Right ventricle myocardium inferior (tissue), 1 donor: ENCODE measurements around the gene DUOX1. TPM values are rescaled to one million over a fixed set of nuclear protein-coding genes. Genes with fewer than 3 reads are reported as not detected.

Experiments used
- ATAC-seq: fragments of 200-7000 bp; cut with Tn5 transposase; one replicate; pipeline ENCODE4 v1.9.1; 2020; ENCODE audit warnings: mild to moderate bottlenecking, moderate library complexity
- DNase-seq: peaks from one replicate; pipeline ENCODE4 v3.0.0; 2021; ENCODE audit errors: missing footprints
- intact Hi-C: fragments of 100-400 bp; cut with DNase I; formaldehyde crosslinking; loops from one replicate; pipeline ENCODE4 v1.11.0; 2022
- total RNA-seq: library from RNA; stranded (reverse); fragmentation: NEBNext Ultra II Directional; extraction: Animal tissue kit (Norgen Biotek cat#: 25700); gene quantifications from one replicate; pipeline ENCODE4 v1.2.1, GENCODE V29; 2021
- donor health status: DM: no; HTN: yes; CAD: no; lungs with severe emphysema.

DUOX1 gene
- total RNA-seq, 1 donor from 2014 or later = 1.0 TPM

- peak; percentile 21 for ATAC-seq
- intact Hi-C loops = loop anchor here (10.0 kb wide), 1 partner anchor 143 kb away; no protein-coding TSS in a partner anchor
- DNase-seq = no peak
Measured at GRCh38 chr15:45117308-45118130, 12.3 kb upstream of the DUOX1 start.

- DNase-seq (peak; percentile 87), ATAC-seq (peak; percentile 99)
- intact Hi-C loops = loop anchor here (10.0 kb wide), 1 partner anchor 143 kb away; no protein-coding TSS in a partner anchor
Measured at GRCh38 chr15:45118131-45118588, 11.6 kb upstream of the DUOX1 start.

GRCh38 chr15:45118996-45119395 is 10.8 kb upstream of the DUOX1 start:
- no peak for DNase-seq
- intact Hi-C loops = loop anchor here (10.0 kb wide), 1 partner anchor 144 kb away; no protein-coding TSS in a partner anchor
- ATAC-seq = no peak

- intact Hi-C loops = no loop called here
- no peak for ATAC-seq
- no peak for DNase-seq
Measured at GRCh38 chr15:45120081-45120972, 9.5 kb upstream of the DUOX1 start.

GRCh38 chr15:45121020-45121419 is 8.8 kb upstream of the DUOX1 start:
- no peak for ATAC-seq

GRCh38 chr15:45121706-45122417 is 7.9 kb upstream of the DUOX1 start:
- DNase-seq (no peak), ATAC-seq (no peak)
- intact Hi-C loops = no loop called here

More at GRCh38 chr15:45121020-45121419, 8.8 kb upstream of the DUOX1 start:
- no peak for DNase-seq
- intact Hi-C loops = no loop called here

GRCh38 chr15:45122719-45123118 is 7.1 kb upstream of the DUOX1 start:
- intact Hi-C loops = no loop called here
- ATAC-seq = no peak
- no peak for DNase-seq

- DNase-seq (no peak), ATAC-seq (no peak)
- intact Hi-C loops = no loop called here
Measured at GRCh38 chr15:45123397-45123796, 6.4 kb upstream of the DUOX1 start.

- intact Hi-C loops = no loop called here
- ATAC-seq = no peak
Measured at GRCh38 chr15:45126535-45127158, 3.1 kb upstream of the DUOX1 start.

GRCh38 chr15:45128971-45129639 is 689 bp upstream of the DUOX1 start:
- DNase-seq (no peak), ATAC-seq (peak; percentile 29)
- intact Hi-C loops = no loop called here

More at GRCh38 chr15:45126535-45127158, 3.1 kb upstream of the DUOX1 start:
- no peak for DNase-seq

- no peak for DNase-seq
- no peak for ATAC-seq
- intact Hi-C loops = no loop called here
Measured at GRCh38 chr15:45130291-45131000, 652 bp downstream of the DUOX1 start.

GRCh38 chr15:45131510-45131909 is 1.7 kb downstream of the DUOX1 start:
- DNase-seq (no peak), ATAC-seq (no peak)
- intact Hi-C loops = no loop called here

- intact Hi-C loops = no loop called here
- ATAC-seq = no peak
Measured at GRCh38 chr15:45132844-45133560, 3.2 kb downstream of the DUOX1 start.

GRCh38 chr15:45133561-45133920 is 3.7 kb downstream of the DUOX1 start:
- no peak for ATAC-seq
- no peak for DNase-seq
- intact Hi-C loops = no loop called here

More at GRCh38 chr15:45132844-45133560, 3.2 kb downstream of the DUOX1 start:
- DNase-seq = no peak

- no peak for ATAC-seq
- intact Hi-C loops = no loop called here
- DNase-seq = no peak
Measured at GRCh38 chr15:45134046-45134445, 4.3 kb downstream of the DUOX1 start.

GRCh38 chr15:45134682-45135604 is 5.1 kb downstream of the DUOX1 start:
- no peak for DNase-seq
- intact Hi-C loops = no loop called here
- peak; percentile 47 for ATAC-seq
